Cardiac atrium fibroblast (primary cell): ENCODE results near the gene SYTL1. TPM values are rescaled to one million over a fixed set of nuclear protein-coding genes. Genes with fewer than 3 reads are reported as not detected.

ENCODE experiments used
- total RNA-seq: library from RNA; depleted of rRNA; stranded (reverse); fragments of >200 nt; gene quantifications from 2 replicates; pipeline ENCODE4 v1.2.3, GENCODE V29; 2015

Gene SYTL1, protein sequence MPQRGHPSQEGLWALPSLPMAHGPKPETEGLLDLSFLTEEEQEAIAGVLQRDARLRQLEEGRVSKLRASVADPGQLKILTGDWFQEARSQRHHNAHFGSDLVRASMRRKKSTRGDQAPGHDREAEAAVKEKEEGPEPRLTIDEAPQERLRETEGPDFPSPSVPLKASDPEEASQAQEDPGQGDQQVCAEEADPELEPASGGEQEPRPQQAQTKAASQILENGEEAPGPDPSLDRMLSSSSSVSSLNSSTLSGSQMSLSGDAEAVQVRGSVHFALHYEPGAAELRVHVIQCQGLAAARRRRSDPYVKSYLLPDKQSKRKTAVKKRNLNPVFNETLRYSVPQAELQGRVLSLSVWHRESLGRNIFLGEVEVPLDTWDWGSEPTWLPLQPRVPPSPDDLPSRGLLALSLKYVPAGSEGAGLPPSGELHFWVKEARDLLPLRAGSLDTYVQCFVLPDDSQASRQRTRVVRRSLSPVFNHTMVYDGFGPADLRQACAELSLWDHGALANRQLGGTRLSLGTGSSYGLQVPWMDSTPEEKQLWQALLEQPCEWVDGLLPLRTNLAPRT
- 0.65 TPM in 1 of 2 replicates, not detected in the other for total RNA-seq

DNA sequence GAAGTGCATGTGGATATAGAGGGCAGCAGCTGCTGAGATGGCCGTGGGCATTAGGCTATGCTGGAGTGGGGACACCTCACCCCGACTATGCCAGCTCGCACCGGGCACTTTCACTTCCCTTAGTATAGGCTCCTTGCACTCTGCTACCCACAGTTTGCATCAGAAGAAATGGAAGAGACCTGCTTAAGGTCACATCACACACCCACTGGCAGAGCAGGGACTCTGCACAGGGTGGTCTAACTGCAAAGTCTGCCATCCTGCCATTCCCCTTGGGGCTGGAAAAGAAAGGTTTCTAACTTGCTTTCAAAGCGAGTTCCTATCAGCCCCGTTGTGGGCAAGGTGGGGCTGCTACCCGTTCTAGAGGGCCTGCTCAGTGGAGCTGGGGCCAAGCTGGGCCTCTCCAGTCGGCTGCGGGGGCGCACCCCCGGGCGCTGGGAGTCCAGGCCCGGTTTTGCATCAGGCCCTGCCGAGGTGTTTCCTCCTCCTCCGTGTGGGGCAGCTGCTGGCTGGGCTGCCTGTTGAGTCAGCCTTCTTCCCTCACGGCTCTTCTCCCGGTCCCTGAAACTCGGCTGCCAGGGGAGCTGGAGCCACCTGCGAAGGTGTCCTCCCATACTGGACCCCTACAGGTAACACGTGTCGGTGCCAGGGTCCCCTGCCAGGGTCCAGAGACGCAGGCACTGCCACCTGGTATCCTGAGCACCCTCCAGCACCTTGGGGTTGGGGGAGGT, at the start of gene SYTL1:
Gene SYTL1 (plus strand): TSS at position 498 of the 728 bp plus-strand sequence. CDS start 3,313 bp downstream, outside the sequence.

DNA sequence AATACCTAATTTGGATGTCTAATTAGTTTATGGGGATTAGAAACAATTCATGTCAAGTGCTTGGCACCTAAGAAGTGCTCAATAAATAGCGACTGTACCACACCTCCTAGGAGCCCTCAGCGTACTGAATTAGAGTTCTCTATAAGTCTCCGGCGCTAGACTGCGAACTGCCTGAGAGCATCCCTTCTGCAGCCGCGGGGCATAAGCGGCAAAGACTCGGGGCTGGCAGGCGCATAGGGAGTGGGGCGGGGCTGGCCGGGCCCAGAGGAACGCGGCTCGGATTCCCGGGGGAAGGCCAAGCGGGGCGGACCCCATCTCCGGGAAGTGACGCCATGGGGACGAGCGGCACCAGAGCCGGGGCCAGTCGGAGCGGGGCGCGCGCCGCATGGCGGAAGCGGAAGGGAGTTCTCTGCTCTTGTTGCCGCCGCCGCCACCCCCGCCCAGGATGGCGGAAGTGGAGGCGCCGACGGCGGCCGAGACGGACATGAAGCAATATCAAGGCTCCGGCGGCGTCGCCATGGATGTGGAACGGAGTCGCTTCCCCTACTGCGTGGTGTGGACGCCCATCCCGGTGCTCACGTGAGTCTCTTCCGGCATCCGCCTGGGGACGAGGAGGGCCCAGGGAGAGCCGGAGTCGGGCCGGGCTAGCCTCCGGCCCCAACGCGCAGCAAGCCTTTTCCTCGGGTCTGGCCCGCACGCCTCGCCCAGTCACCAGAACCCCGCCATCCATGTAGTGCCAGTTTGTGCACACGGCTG, 19.8 kb upstream of the SYTL1 start, which contains the start of gene TMEM222:
Gene TMEM222 (plus strand): TSS at position 351 of the 756 bp plus-strand sequence. CDS start 35 bp downstream, at position 386.

DNA sequence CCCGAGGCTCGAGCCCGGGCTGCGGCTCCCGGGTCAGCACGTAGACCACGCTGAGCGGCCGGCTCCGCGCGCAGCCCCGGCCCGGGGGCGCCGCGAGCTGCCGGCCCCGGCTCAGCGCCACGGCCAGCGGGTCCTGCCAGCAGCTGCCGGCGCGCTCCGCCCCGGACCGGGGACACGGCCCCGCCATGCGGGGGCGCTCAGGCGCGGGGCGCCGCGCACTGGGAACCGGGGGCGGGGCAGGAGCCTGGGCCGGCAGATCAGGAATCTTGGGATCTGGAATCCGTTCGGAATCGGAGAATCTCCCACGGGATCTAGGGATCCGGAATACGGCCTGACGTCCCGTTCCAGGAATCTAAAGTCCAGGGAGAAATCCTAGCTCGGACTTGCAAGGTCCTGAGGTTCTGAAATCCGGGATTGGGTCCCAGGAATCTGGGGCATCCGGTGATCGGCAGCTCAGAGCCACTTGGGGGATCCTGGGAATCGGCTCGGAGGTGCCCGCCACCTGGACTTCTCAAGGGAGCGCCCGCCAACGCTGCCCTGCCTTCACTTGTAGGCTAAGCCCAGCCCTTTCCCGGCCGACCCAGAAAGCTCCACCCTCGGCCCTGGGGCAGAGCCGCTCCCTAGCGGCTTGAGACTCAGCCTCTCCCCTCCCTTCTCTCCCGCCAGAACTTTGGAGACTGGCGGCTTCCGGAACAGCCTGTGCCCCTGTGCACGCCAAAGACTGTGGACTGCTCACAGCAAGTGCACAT, 24.8 kb downstream of the SYTL1 start, which contains the start of gene MAP3K6:
Gene MAP3K6 (minus strand): TSS at position 551 of the 749 bp plus-strand sequence. CDS start 364 bp downstream, at position 187.

DNA sequence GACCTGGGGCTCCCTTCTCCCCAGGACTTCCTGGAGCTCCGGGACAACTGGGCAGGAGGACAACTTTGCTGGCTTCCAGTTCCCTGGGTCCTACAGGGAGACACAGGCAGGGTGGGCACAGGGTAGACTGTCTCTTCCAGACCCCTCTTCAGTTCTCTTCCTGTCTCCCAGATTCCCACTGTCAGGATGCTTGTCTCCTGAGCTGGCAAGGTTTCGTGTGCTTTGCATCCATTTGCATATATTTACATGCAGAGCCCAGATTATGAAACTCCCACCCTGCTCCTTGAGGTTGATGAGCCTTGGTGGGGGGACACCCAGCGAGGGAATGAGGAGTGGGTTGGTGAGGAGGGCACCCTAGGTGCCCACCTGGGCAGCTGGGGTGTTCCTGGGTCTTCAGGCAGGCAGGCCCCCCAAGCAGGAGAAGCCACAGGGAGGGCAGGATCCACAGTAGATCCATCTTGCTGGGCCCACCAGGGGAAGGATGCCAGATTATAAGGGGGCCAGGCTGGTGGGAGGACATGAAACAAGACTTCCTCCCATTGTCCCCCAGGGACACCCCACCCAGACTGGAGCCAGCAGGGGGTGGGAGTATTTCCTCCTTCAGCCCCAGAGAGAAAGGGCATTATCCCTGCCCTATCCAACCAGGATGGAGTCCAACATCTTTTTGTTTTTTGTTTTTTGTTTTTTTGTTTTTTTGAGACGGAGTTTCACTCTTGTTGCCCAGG, 32.7 kb downstream of the SYTL1 start, which contains the start of gene FCN3:
Gene FCN3 (minus strand): TSS at position 463 of the 725 bp plus-strand sequence. CDS start 6 bp downstream, at position 457.

DNA sequence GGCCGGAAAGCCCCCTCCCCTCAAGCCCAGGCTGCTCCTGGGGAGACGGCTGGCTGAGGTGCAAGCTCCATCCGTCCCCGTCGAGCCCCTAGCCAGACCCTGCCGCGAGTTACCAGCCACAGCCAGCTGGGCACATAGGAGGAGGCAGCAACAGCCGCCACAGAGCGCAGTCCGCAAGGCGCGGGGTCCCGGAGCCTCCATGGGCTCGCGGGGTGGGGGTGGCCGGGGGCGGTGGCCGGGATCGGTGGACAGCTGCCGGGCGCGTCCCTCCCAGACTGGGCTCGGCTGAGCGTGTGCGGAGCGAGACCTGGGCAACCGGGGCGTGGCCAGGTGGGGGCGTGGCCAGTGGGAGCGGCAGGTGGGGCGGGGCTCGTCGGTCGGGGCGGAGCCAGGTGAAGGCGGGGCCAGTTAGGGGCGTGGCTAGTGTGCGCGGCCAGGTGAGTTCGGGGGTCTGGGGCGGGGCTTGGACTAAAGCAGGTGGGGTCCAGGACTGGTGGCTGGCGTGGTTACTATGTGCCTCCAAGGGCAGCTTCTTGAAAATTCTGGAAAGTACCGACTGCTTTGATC, 41.3 kb downstream of the SYTL1 start, which contains the start of gene CD164L2:
Gene CD164L2 (minus strand): TSS at position 295 of the 567 bp plus-strand sequence. CDS start 94 bp downstream, at position 201.

DNA sequence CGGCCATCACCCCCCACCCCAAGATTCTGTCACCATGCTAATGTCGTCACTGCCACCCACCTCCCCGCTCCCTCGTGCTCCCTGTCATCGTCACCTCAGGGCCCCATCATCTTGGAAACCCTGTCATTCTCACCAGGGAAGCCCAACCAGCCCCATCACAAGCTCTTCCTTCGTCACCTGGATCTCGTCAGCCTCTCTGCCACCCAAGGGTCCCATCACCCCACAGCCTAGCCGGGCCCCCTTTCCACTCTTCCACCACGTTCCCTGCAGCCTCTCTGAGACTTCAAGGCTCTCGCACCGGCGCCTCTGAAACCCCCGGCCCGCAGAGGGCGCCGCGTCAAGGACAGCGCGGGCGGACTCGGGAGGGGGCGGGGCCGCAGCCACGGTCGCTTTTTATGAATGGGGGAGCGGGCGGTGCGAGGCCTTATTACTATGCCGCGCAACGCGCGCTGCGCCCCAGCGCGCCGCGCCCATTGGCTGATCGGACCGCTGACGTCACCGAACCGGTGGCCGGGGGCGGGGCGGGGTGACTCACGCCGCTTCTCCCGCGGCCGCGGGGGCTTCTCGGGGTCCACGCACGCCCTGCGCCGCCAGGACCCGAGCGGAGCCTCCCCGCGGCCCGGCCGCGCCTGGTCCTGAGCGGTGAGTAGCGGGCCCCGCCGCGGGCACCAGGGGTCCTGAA, 50.4 kb downstream of the SYTL1 start, which contains the start of gene GPR3:
Gene GPR3 (plus strand): TSS at position 527 of the 682 bp plus-strand sequence. CDS start 1,177 bp downstream, outside the sequence.

Other genes starting within 250 kb of the SYTL1 start
- 9.2 and 23.0 TPM in 2 replicates for gene SLC9A1, start 186.9 kb upstream of the SYTL1 start, total RNA-seq
- gene WDTC1, start 107.4 kb upstream of the SYTL1 start, total RNA-seq = 14.8 and 23.5 TPM in 2 replicates
- gene TMEM222, start 19.9 kb upstream of the SYTL1 start, total RNA-seq = 36.8 and 48.8 TPM in 2 replicates
- gene MAP3K6, start 24.9 kb downstream of the SYTL1 start, total RNA-seq = 27.4 and 33.0 TPM in 2 replicates
- gene FCN3, start 32.8 kb downstream of the SYTL1 start, total RNA-seq = 0.49 TPM in 1 of 2 replicates, not detected in the other
- not detected in 2 replicates for gene CD164L2, start 41.3 kb downstream of the SYTL1 start, total RNA-seq
- gene GPR3, start 50.6 kb downstream of the SYTL1 start, total RNA-seq = 0.18 and 0.32 TPM in 2 replicates
- 31.2 and 34.7 TPM in 2 replicates for gene WASF2, start 148.1 kb downstream of the SYTL1 start, total RNA-seq